Neural progenitor cell (in vitro differentiated cells): ENCODE data around the gene ZNF92. TPM values are rescaled to one million over a fixed set of nuclear protein-coding genes. Genes with fewer than 3 reads are reported as not detected.
"Not testable (repeated sequence)": the region's sequence is repeated elsewhere in the genome, so short reads cannot be mapped to it uniquely, and the experiment has no call there.

Experiments
- DNase-seq: peaks from one replicate; pipeline ENCODE4 v3.0.0-alpha.2; 2016; ENCODE audit warnings: low spot score
- H2AFZ ChIP-seq: fragments of 200-600 bp; sonication (generic); replicated peaks from 2 replicates; pipeline ENCODE4 v1.6.1; 2016; ENCODE audit warnings: antibody characterized with exemption
- H3F3A ChIP-seq: fragments of 200-600 bp; sonication (generic); 2 replicates; pipeline ENCODE4 v1.6.1; 2016; ENCODE audit warnings: antibody characterized with exemption, low read depth
- H3K27ac ChIP-seq: fragments of 200-600 bp; sonication (generic); 2 replicates; pipeline ENCODE4 v1.5.1; 2016; ENCODE audit warnings: mild to moderate bottlenecking
- H3K27me3 ChIP-seq: fragments of 200-600 bp; sonication (generic); 2 replicates; pipeline ENCODE4 v1.6.1; 2016; ENCODE audit warnings: mild to moderate bottlenecking, moderate library complexity
- H3K36me3 ChIP-seq: fragments of 200-600 bp; sonication (generic); 2 replicates; pipeline ENCODE4 v1.5.1; 2016
- H3K4me1 ChIP-seq: fragments of 200-600 bp; sonication (generic); 2 replicates; pipeline ENCODE4 v1.6.1; 2016; ENCODE audit warnings: mixed run types
- H3K4me2 ChIP-seq: fragments of 200-600 bp; sonication (generic); 2 replicates; pipeline ENCODE4 v1.6.1; 2016
- H3K4me3 ChIP-seq: fragments of 200-600 bp; sonication (generic); 2 replicates; pipeline ENCODE4 v1.5.1; 2016
- H3K79me2 ChIP-seq: fragments of 200-600 bp; sonication (generic); 2 replicates; pipeline ENCODE4 v1.6.1; 2016; ENCODE audit warnings: low read depth
- H3K9ac ChIP-seq: fragments of 200-600 bp; sonication (generic); 2 replicates; pipeline ENCODE4 v1.6.1; 2016
- H3K9me3 ChIP-seq: fragments of 200-600 bp; sonication (generic); 2 replicates; pipeline ENCODE4 v1.5.1; 2016; ENCODE audit warnings: low read depth
- H4K20me1 ChIP-seq: fragments of 200-600 bp; sonication (generic); 2 replicates; pipeline ENCODE4 v1.6.1; 2016; ENCODE audit warnings: low read depth
- H3K27ac Mint-ChIP-seq: 3 replicates; pipeline ENCODE4 v1.8.0; 2021; ENCODE audit warnings: mixed read lengths
- H3K27me3 Mint-ChIP-seq: 2 replicates; pipeline ENCODE4 v1.8.0; 2022; ENCODE audit warnings: low read depth, mild to moderate bottlenecking, inconsistent platforms, moderate library complexity, mixed read lengths; ENCODE audit not compliant: insufficient read depth
- H3K36me3 Mint-ChIP-seq: 3 replicates; pipeline ENCODE4 v1.8.0; 2021; ENCODE audit warnings: mixed read lengths
- H3K4me1 Mint-ChIP-seq: 3 replicates; pipeline ENCODE4 v1.8.0; 2021; ENCODE audit warnings: mixed read lengths
- H3K4me3 Mint-ChIP-seq: 3 replicates; pipeline ENCODE4 v1.8.0; 2021; ENCODE audit warnings: mild to moderate bottlenecking, moderate library complexity, mixed read lengths
- H3K9me3 Mint-ChIP-seq: 3 replicates; pipeline ENCODE4 v1.8.0; 2020; ENCODE audit warnings: mixed read lengths
- CTCF ChIP-seq: fragments of 200-600 bp; sonication (generic); IDR thresholded peaks from 2 replicates; pipeline ENCODE4 v1.5.1; 2017; ENCODE audit warnings: antibody characterized with exemption, mild to moderate bottlenecking
- EZH2 ChIP-seq: fragments of 200-600 bp; sonication (generic); IDR thresholded peaks from 2 replicates; pipeline ENCODE4 v1.6.1; 2017; ENCODE audit warnings: antibody characterized with exemption, mild to moderate bottlenecking, moderate library complexity
- EZH2phosphoT487 ChIP-seq: fragments of 200-600 bp; sonication (generic); IDR thresholded peaks from 2 replicates; pipeline ENCODE4 v1.6.1; 2017; ENCODE audit warnings: antibody characterized with exemption
- total RNA-seq: library from RNA; depleted of rRNA; stranded (reverse); fragments of >200 nt; gene quantifications from 2 replicates; pipeline ENCODE4 v1.2.3, GENCODE V29; 2015; ENCODE audit warnings: low replicate concordance

ZNF92 gene
- total RNA-seq, 1 donor from 2014 or later: 57.2 TPM

- H3K36me3 Mint-ChIP-seq: peaks cover 27% of the 10 kb centered on the region
- peaks cover 63% of the 10 kb centered on the region for H3K9me3 Mint-ChIP-seq
- TF ChIP-seq EZH2: no peak
- no peak for TF ChIP-seq CTCF
- no peak for TF ChIP-seq EZH2phosphoT487
- no peaks in the 10 kb centered on the region for H3F3A ChIP-seq
- peaks cover 9% of the 10 kb centered on the region for H3K27me3 Mint-ChIP-seq
- H3K4me3 Mint-ChIP-seq: no peak overlapping the region
- no peak overlapping the region for H3K4me2 ChIP-seq
- no peaks in the 10 kb centered on the region for H4K20me1 ChIP-seq
- no peak overlapping the region for H3K9ac ChIP-seq
- no peaks in the 10 kb centered on the region for H3K4me1 ChIP-seq
- no peaks in the 10 kb centered on the region for H3K4me1 Mint-ChIP-seq
- H3K36me3 ChIP-seq: peaks cover 20% of the 10 kb centered on the region
- H3K4me3 ChIP-seq: no peak overlapping the region
- no peak for DNase-seq
- H3K79me2 ChIP-seq: no peaks in the 10 kb centered on the region
- H3K27me3 ChIP-seq: no peaks in the 10 kb centered on the region
- peaks cover 24% of the 10 kb centered on the region for H3K9me3 ChIP-seq
- no peak overlapping the region for H2AFZ ChIP-seq
- H3K27ac ChIP-seq: no peak overlapping the region
- H3K27ac Mint-ChIP-seq: no peak overlapping the region
Measured at GRCh38 chr7:65404020-65404419, 30.4 kb downstream of the ZNF92 start.

- H3K4me1 ChIP-seq, H2AFZ ChIP-seq, H3K9ac ChIP-seq, DNase-seq, H3F3A ChIP-seq, H3K4me3 Mint-ChIP-seq, H3K27ac Mint-ChIP-seq, H3K27me3 ChIP-seq, H3K27me3 Mint-ChIP-seq, H4K20me1 ChIP-seq, H3K79me2 ChIP-seq, H3K4me2 ChIP-seq, H3K4me3 ChIP-seq, H3K4me1 Mint-ChIP-seq, H3K36me3 Mint-ChIP-seq, H3K27ac ChIP-seq, H3K36me3 ChIP-seq: not testable (repeated sequence)
- H3K9me3 ChIP-seq: peaks cover 11% of the 10 kb centered on the region
- H3K9me3 Mint-ChIP-seq: peaks cover 47% of the 10 kb centered on the region
Measured at GRCh38 chr7:65406706-65407105, 33.1 kb downstream of the ZNF92 start.

GRCh38 chr7:65409363-65409762 is 35.7 kb downstream of the ZNF92 start:
- Histone ChIP-seq H3K9me3 (peaks cover 11% of the 10 kb centered on the region), H3K79me2 (no peaks in the 10 kb centered on the region), H3K4me2 (no peak overlapping the region), H4K20me1 (no peaks in the 10 kb centered on the region), H3K27ac (no peak overlapping the region), H3K9ac (no peak overlapping the region), H3K36me3 (no peaks in the 10 kb centered on the region), H3K4me1 (no peaks in the 10 kb centered on the region), H3K4me3 (no peak overlapping the region), H3F3A (no peaks in the 10 kb centered on the region), H2AFZ (no peak overlapping the region), H3K27me3 (no peaks in the 10 kb centered on the region)
- peaks cover 35% of the 10 kb centered on the region for H3K9me3 Mint-ChIP-seq
- DNase-seq: no peak
- H3K4me1 Mint-ChIP-seq: no peaks in the 10 kb centered on the region
- no peak overlapping the region for H3K4me3 Mint-ChIP-seq
- TF ChIP-seq CTCF (no peak), EZH2phosphoT487 (no peak), EZH2 (no peak)
- H3K27me3 Mint-ChIP-seq: peaks cover 9% of the 10 kb centered on the region
- no peaks in the 10 kb centered on the region for H3K36me3 Mint-ChIP-seq
- no peak overlapping the region for H3K27ac Mint-ChIP-seq

GRCh38 chr7:65411249-65411648 is 37.6 kb downstream of the ZNF92 start:
- Mint-ChIP-seq H3K27ac (no peak overlapping the region), H3K27me3 (peaks cover 3% of the 10 kb centered on the region), H3K4me3 (no peak overlapping the region), H3K9me3 (peaks cover 20% of the 10 kb centered on the region), H3K4me1 (no peaks in the 10 kb centered on the region), H3K36me3 (no peaks in the 10 kb centered on the region)
- no peaks in the 10 kb centered on the region for H3K79me2 ChIP-seq
- H3K9me3 ChIP-seq: peaks cover 11% of the 10 kb centered on the region
- H3K36me3 ChIP-seq: no peaks in the 10 kb centered on the region
- H2AFZ ChIP-seq: no peak overlapping the region
- no peak overlapping the region for H3K9ac ChIP-seq
- no peaks in the 10 kb centered on the region for H3K27me3 ChIP-seq
- TF ChIP-seq EZH2phosphoT487: no peak
- TF ChIP-seq CTCF: no peak
- TF ChIP-seq EZH2: no peak
- H3F3A ChIP-seq: no peaks in the 10 kb centered on the region
- H3K4me3 ChIP-seq: no peak overlapping the region
- H3K27ac ChIP-seq: no peak overlapping the region
- DNase-seq: no peak
- H3K4me1 ChIP-seq: no peaks in the 10 kb centered on the region
- no peak overlapping the region for H3K4me2 ChIP-seq
- H4K20me1 ChIP-seq: no peaks in the 10 kb centered on the region
